ENCODE measurements around the gene HK1. TPM values are rescaled to one million over a fixed set of nuclear protein-coding genes. Genes with fewer than 3 reads are reported as not detected.

The HK1 gene
- total RNA-seq, 4 donors from 2014 or later, result 92.5 to 216 (median 126) TPM

DNA sequence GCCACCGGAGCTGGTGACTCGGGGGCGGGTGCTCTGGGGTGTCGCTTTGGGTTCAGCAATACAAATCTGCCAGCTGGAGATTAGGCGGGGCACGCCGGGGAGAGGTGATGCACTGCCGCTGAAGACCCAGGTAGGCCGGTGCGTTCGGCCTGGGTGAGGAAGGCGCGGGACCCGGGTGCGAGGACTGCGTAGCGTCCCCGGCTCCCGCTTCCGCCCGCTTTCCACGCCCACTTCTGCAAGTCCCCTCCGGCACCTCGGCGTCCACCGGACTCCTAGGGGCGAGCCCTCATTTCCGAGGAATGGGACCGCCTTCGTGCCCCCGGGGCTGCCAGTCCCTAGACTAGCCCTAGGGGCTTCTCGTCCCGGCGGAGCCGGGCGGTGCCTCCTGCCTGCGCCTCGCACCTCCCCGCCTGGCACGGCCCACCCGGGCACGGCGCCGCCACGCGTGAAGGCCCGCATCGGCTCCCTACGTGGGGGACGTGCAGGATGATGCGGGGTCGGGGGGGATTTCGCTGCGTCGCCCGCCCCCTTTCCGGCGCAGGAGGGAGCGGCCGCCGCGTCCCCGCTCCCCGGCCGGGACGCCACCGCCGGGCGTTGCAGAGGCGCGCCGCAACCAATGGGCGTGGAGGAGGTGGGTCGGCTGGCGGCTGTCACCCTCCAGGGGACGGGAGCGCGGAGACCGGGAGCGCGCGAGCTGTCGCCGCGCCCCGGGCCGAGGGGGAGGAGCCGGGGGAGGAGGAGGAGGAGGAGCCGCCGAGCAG, 40.0 kb downstream of the HK1 start:
- no peaks in the 10 kb centered on the region for H3K9me3 ChIP-seq
- H3K36me3 ChIP-seq, result no peaks in the 10 kb centered on the region
- no peaks in the 10 kb centered on the region for H3K27me3 ChIP-seq
- 10% methylated on average over 2 of the region's 90 CpGs; no CpG with 5 or more reads in 1 of the 2 donors for WGBS, 2 donors (ENCODE audit: low coverage in 1 of 2)
- peak; percentile 96 for ATAC-seq
- peak overlapping the region; percentile 67 to 95 (median 92) for H3K27ac ChIP-seq
- H3K4me3 ChIP-seq, result peak overlapping the region; percentile 79 to 96
- peak in 1 of 4 experiments; percentile 26 for TF ChIP-seq CTCF (IDR thresholded peaks at IDR 0.05)
- TF ChIP-seq POLR2A (IDR thresholded peaks at IDR 0.05), result no peak
- no peak for TF ChIP-seq POLR2AphosphoS5 (IDR thresholded peaks at IDR 0.05)
- peaks cover 0 to 49% (median 24%) of the 10 kb centered on the region in 3 donors for H3K4me1 ChIP-seq

DNA sequence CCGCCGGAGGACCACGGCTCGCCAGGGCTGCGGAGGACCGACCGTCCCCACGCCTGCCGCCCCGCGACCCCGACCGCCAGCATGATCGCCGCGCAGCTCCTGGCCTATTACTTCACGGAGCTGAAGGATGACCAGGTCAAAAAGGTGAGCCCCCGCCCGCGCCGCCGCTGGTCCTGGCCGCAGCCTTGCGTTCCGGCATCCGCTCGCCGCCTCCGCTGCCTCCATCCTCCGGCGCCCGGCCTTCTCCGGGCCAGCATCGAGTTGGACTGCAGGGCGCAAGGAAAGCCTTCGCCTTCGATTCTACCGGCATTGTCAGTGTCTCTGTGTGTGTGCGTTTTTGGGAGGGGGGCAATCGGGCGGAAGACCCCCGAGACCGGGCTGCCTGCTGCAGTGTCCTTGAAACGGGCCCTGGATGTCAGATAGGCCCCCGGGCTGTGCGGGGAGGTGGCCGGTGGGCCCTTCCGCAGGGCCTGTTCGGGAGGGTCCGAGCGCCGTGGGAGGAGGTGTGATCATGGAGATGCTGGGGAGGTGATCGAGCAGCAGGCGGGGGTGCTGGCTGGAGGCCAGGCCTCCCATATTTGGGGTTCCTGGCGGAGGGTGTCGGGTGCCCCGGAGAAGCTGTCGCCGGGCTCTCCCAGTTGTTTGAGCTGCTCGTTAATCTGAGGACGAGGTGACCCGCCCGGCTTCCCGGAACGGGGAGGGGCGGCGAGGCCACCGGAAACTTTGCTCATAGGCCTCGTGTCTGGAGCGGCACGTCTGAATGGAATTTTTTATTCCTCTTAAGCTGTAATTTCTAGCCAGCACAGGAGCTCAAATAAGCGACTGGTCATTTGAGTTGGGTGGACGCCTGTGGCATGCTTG, 40.8 kb downstream of the HK1 start:
- TF ChIP-seq CTCF (IDR thresholded peaks at IDR 0.05), result no peak
- TF ChIP-seq POLR2A (IDR thresholded peaks at IDR 0.05), result peak; percentile 85 to 87
- peak; percentile 85 for TF ChIP-seq POLR2AphosphoS5 (IDR thresholded peaks at IDR 0.05)
- H3K36me3 ChIP-seq, result no peaks in the 10 kb centered on the region
- peak; percentile 50 for ATAC-seq
- no peaks in the 10 kb centered on the region for H3K27me3 ChIP-seq
- WGBS, 2 donors (ENCODE audit: low coverage in 1 of 2), result 0% methylated on average over 2 to 7 of the region's 73 CpGs
- H3K27ac ChIP-seq, result peak overlapping the region; percentile 67 to 95 (median 92)
- H3K9me3 ChIP-seq, result no peaks in the 10 kb centered on the region
- peaks cover 0 to 57% (median 27%) of the 10 kb centered on the region in 3 donors for H3K4me1 ChIP-seq
- peak overlapping the region; percentile 79 to 96 for H3K4me3 ChIP-seq

GRCh38 chr10:69319841-69320316, 41.6 kb downstream of the HK1 start:
- Histone ChIP-seq H3K9me3 (no peaks in the 10 kb centered on the region), H3K4me1 (peaks cover 0 to 63% (median 27%) of the 10 kb centered on the region in 3 donors), H3K27ac (peak overlapping the region; percentile 67 to 95 (median 92)), H3K27me3 (no peaks in the 10 kb centered on the region), H3K4me3 (peak overlapping the region; percentile 79 to 96), H3K36me3 (no peaks in the 10 kb centered on the region)
- TF ChIP-seq POLR2AphosphoS5 (IDR thresholded peaks at IDR 0.05) (no peak), POLR2A (IDR thresholded peaks at IDR 0.05) (no peak), EP300 (IDR thresholded peaks at IDR 0.05) (no peak), CTCF (IDR thresholded peaks at IDR 0.05) (no peak)
- WGBS, 2 donors (ENCODE audit: low coverage in 1 of 2), result 20% methylated on average over 1 of the region's 9 CpGs; no CpG with 5 or more reads in 1 of the 2 donors
- no peak for ATAC-seq

GRCh38 chr10:69320521-69320920, 42.2 kb downstream of the HK1 start:
- no peak for ATAC-seq
- peak overlapping the region in 3 of 4 donors; percentile 91 to 95 (median 92) for H3K27ac ChIP-seq
- peaks cover 0 to 69% (median 28%) of the 10 kb centered on the region in 3 donors for H3K4me1 ChIP-seq
- peak overlapping the region in 1 of 2 donors; percentile 96 for H3K4me3 ChIP-seq
- no peaks in the 10 kb centered on the region for H3K27me3 ChIP-seq
- TF ChIP-seq POLR2A (IDR thresholded peaks at IDR 0.05) (no peak), POLR2AphosphoS5 (IDR thresholded peaks at IDR 0.05) (no peak), EP300 (IDR thresholded peaks at IDR 0.05) (no peak), CTCF (IDR thresholded peaks at IDR 0.05) (no peak)
- no peaks in the 10 kb centered on the region for H3K36me3 ChIP-seq
- no peaks in the 10 kb centered on the region for H3K9me3 ChIP-seq
- no CpG with 5 or more reads among the region's 3 CpGs for whole genome bisulfite sequencing, 2 donors (ENCODE audit: low coverage in 1 of 2)

Data from gastroesophageal sphincter (tissue), 4 donors.